Caki2 (cell line): ENCODE results near the gene XPA. TPM values are rescaled to one million over a fixed set of nuclear protein-coding genes. Genes with fewer than 3 reads are reported as not detected.
"Not testable (repeated sequence)": the region's sequence is repeated elsewhere in the genome, so short reads cannot be mapped to it uniquely, and the experiment has no call there.

Experiments used
- DNase-seq: peaks from one replicate; pipeline ENCODE4 v3.0.0-alpha.2; 2015; ENCODE audit warnings: low read depth
- in situ Hi-C: cut with HindIII; loops from 2 replicates; pipeline ENCODE4 v1.10.0; 2016; ENCODE audit warnings: low sequenced_read_pairs, low pct_unique_long_range_greater_than_20kb, mixed read lengths
- total RNA-seq: library from RNA; depleted of rRNA; stranded (reverse); fragments of >200 nt; shearing (Covaris generic); gene quantifications from 2 replicates; pipeline ENCODE4 v1.2.3, GENCODE V29; 2014; ENCODE audit warnings: low replicate concordance

The XPA gene
- total RNA-seq, 1 experiment from 2014 or later: 7.7 TPM

DNA sequence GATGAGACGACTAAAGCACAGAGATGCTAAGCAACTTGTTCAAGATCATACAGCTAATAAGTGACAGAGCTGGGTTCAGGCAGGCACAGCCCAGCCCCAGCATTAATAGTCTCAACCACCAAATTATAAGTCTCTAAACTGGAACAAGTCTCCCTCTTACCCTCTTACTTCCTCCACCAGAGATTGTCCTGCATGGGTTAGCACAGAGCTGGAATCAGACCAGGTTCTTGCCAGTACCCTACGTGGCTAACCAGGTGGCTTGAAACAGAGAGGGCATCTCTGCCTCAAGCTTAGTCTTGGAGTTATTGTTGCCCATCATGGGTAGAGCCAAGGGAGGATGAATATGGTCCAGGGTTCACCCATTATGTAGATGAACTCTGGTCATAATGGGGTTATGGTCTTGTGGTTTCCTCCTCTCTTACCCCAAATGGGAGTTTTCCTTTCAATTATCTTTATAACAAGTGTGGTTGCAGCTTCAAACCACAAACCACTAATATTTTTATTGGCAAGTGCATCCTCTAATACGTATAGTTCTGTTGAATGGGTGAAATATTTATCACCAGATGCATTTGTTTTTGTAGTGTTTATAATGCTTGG, 8.3 kb upstream of the XPA start:
- in situ Hi-C loops: no loop called here
- DNase-seq: peak; percentile 69

DNA sequence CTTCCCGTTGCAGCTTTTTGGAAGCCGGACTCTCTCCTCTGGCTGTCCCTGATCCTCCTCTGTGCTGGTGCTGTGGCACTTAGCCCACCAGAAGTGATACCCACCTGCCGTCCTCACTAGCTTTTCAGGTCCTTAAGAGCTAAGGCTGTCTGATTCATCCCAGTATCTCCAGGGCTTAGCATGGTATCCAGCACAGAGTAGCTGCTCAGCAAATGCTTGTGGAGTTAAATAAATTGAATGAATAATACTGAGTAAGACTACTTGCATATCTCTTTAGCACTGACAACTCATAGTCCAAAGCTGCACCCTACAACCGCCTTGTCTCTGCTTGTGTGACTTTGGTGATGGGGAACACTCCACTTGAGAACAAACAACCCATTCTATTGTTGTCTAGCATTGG, 7.7 kb upstream of the XPA start:
- in situ Hi-C loops: no loop called here
- no peak for DNase-seq

DNA sequence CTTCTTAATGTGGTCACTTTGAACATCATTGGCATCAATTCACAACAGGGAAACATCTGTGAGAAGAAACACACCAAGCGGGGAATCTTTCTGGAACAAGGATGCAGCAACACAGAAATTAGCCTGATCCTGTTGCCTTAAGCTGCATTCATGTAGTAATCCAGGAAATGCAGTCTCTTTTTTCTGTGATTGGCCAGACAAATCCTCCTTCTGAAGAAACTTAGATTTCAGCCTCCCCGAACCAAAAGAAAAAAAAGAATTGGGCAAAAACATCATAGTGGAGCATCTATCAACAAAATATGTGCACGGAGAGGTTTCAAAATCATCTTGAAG, 7.2 kb upstream of the XPA start:
- in situ Hi-C loops: no loop called here
- DNase-seq: no peak

DNA sequence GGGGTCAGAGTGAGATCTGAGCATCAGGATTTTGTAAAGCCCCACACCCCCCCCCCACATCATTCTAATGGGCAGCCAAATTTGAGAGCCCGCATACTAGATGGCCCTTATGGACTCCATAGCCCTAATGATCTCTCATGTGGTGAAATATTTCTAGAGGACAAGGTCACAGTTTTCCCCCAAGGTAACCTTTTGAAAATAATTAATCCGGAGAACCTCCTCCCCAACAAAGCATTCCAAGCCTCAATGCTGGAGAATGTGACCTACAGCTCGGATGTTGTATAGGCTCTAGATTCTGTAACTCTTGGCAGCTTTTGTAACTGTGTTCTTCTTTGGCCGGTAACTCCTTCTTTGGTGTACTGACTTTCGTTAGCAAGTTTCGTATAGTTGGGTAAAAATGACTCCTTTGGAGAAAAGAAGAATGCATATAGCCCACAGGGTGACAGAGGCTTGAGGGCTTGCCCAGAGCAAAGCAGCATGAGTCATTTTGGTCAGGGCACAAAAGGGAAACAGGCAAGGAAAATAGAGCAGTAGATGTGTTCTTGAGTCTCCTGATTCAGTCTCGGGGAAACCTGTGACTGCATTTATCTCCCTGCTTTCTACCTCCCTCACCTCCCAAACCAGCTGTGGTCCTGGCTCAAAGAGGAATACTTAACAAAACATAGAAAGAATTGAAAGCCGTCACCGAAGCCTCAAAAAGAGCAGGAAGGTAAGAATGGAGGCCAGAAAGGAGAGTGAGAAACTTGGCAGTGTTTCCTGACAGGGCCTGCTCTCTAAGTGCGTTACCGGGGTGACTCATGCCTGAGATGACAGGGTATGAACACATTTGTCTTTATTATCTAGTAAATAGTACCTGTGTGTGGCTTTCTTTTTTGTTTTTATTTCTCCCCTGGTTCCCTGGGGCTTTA, 6.6 kb upstream of the XPA start:
- in situ Hi-C loops: no loop called here
- DNase-seq: peak; percentile 84

DNA sequence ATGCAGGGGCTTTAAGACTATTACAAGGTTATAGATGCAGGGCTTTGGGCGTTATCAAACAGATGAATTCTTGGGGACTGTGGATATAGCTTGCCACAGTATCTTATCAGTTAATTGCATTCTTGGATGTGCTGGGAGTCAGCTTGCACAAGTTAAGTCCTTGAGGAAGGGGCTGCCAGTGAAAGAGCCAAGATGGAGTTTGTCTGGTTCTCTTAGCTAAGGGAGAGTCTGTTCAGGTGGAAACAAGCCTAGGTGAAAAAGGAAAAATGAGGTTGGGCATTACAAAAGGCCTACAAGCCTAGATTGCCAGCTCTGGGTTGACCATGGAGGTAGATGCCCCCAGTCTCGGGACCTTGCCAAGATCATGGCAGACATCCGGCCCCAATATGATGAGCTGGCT, 2.7 kb upstream of the XPA start:
- in situ Hi-C loops, DNase-seq: not testable (repeated sequence)

DNA sequence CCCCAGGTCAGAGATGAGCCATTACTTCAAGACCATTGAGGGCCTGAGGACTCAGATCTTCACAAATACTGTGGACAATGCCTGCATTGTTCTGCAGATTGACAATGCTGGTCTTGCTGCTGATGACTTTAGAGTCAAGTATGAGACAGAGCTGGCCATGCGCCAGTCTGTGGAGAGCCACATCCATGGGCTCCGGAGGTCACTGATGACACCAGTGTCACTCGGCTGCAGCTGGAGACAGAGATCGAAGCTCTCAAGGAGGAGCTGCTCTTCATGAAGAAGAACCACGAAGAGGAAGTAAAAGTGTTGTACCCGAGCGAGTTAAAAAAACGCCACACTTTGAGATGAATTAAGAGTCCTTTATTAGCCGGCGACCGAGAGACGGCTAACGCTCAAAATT, 2.1 kb upstream of the XPA start:
- in situ Hi-C loops, DNase-seq: not testable (repeated sequence)

DNA sequence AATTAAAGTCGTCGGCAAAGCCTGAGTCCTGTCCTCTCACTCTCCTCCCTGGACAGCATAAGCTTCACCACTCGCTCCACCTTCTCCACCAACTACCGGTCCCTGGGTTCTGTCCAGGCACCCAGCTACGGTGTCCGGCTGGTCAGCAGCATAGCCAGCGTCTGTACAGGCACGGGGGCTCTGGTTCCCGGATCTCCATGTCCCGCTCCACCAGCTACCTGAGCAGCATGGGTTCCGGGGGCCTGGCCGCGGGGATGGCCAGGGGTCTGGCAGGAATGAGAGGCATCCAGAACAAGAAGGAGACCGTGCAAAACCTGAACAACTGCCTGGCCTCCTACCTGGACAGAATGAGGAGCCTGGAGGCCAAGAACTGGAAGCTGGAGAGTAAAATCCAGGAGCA, 1.7 kb upstream of the XPA start:
- no peak for DNase-seq
- in situ Hi-C loops: no loop called here

DNA sequence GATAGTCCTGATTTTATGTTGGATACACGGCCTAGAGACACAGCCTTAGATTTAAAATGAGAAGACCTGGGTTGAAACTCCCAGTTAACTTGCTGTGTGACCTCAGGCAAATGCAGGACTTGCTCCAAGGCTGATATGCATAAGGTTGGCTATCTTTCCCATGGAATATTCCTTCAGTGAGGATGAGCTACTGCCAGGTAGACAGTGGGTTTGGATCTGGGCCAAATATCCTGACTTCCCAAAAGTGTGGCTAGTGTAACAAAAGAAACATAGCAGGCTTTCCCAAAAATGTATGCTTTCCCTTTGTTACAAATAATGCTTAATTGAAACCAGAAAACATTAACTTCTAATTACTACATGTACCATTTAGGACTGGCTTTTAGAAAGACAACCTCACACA, 697 bp upstream of the XPA start:
- in situ Hi-C loops: no loop called here

DNA sequence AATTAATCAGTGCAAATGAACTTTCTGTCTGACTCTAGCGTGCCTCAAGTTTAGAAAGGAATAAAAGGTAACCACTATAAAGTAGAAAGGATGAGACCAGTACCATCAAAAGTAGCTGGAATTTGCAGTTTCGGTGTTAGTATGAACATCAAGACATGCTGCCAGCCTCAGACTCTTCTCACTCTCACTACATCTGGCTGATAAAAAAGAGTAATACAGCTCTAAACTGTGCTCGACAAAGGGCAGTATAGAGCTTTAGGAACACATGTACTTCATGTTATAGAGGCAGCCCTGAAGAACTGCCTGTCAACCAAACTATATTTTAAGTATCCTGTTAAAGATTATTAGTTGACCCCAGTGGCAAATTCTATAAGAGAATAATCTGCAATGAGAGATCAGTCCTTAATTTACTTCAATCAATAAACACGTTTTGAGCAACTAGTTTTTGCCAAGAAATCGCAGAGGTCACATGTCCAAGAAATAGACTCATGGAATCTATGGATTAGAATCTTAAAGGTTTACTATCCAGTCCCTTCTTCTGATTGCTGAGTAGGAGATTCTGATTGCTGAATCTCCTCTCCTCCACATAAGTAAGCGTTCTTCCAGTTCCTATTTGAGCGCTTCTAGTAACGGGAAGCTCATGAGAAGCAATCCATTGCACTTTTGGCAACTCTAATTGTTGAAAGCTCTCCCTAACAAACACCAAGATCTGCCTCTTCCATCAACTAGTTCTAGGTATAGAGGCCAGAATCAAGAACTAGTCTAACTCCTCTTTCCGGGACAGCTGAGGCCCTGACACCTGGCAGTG, 941 bp downstream of the XPA start:
- DNase-seq: no peak
- in situ Hi-C loops: no loop called here

More for the DNA sequence above, 697 bp upstream of the XPA start:
- no peak for DNase-seq

DNA sequence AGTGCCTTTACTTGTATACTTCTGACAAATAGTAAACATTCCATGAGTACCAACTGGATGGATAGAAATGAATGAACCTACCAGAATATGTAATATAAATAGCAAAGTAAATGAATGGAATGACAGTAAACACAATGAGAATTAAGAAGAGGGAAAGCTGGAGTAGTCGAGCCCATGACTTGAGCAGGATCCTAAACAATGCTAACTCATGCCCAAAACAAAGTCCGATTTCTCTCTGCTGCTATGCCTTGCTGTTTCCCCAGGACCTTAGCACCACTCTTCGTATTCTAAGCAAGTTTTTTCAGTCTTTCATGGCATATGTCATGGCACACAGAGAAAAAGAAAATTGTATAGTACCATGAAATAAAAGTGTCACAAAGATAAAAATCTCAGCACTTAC, 1.8 kb downstream of the XPA start:
- DNase-seq: no peak
- in situ Hi-C loops: no loop called here

DNA sequence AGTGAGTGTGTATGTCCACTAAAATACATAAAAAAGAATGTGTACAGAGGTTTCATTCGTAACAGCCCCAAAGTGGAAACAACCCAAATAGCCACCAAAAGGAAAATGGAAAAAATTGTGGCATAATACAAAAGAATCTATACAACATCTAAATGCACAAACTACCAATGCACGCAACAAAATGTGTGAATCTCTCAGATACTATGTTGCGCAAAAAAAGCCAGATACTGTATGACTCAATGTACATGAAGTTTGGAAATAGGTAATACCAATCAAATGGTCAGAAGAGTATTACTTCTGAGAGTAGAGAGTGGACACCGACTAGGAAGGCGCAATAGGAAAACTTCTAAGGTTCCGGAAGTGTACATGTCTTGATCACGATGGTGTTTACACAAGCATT, 2.4 kb downstream of the XPA start:
- in situ Hi-C loops: no loop called here
- DNase-seq: no peak

DNA sequence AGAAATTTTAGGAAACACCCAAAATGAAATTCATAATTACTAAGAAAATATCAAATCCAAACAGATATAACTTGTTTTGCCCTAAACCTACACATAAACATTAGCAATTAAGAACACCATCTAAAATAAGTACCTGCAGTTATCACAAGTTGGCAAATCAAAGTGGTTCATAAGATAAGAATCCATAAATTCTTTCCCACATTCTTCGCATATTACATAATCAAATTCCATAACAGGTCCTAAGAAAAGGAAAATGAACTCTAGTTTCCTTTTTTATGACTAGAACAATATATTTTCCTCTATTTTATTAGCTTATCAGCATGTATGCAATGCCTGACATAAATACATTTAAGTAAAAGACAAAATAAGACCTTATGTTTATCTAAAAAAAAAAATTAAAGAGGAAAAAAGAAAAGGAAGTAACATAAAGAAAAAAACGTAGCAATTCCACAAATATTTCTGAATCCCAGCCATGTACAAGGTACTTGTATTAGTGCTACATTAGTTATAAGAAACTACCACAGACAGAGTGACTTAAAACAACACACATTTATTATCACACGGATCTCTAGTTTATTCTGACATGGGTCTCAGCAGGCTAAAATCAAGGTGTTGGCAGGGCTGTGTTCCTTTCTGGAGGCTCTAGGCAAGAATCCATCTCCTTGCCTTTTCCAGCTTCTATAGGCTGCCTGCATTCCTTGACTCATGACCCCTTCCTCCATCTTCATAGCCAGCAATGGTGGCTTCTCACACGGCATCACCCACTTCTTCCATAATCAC, 7.5 kb downstream of the XPA start:
- in situ Hi-C loops: no loop called here
- DNase-seq: no peak

DNA sequence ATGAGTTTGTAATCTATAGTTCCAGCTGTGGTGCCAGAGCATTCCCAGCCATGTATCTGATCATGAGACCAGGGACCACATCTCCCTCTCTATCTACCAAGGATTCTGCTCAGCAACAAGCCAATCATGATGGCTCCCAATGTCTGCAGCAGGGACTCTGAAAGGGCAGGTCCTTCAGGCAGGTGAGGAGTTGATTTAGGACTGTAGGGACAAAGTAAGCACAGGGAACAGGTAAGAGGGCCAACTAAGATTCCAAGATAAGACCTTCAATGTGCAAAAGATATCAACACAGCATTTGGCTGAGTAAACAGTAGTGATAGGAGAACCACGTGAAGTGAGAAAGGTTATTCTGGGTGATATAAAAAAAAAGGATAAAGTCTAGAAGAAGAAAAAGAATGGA, 8.5 kb downstream of the XPA start:
- in situ Hi-C loops: no loop called here
- DNase-seq: no peak

DNA sequence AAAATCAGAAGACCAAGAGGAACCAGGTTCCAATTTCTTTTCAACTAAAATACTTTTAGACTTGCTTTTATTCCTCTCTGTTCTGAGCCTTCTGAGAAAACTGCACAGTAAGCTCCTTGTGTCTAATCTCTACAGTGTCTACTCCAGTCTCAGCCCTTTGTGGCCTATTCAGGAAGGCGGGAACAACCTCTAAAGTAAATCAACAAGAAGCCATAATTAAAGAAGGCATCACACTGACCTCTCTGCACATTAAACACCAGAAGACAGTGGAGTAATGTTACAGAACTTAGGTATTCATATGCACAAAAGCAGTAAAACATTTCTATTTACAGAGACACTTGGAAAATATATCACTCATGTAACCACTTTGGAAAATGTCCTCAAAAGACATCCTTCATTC, 14.9 kb downstream of the XPA start:
- no peak for DNase-seq
- in situ Hi-C loops: no loop called here

DNA sequence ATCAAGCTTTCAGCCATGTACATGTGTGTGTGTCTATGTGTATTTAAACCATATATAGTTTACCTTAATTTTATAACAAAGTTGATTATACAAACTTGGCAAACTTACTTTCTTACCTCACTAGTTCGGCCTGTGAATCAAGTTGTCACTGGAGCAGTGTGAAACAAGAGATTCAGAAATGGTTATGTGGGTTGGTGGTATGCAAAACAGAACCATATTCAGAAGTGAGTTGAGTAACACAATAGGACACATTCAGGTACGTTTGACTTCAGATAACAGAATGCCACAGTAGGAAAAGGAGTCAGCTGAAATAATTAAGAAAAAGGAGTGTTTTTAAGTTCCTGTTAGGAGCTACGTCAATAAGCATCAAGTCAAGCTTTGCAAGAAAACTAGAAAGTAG, 21.5 kb downstream of the XPA start:
- in situ Hi-C loops: no loop called here

DNA sequence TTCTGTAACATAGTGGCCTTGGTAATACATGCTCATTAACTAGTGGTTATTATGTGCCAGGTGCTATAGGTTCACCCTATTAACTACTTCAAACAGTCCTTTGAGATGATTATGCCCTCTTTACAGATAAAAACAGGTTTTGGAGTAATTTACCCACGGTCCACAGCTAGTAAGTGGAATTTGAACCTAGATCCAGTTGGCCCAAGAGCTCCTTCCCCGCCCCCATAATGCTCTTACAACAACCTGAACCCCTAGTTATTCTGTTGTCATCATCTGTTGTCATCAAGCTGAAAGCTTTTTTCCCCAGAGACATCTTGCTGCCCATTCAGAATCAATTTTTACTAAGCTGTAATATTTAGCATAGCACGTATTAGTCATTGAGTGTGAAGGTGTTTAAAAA, 23.2 kb downstream of the XPA start:
- in situ Hi-C loops: no loop called here
- no peak for DNase-seq

More for the DNA sequence above, 21.5 kb downstream of the XPA start:
- DNase-seq: no peak

DNA sequence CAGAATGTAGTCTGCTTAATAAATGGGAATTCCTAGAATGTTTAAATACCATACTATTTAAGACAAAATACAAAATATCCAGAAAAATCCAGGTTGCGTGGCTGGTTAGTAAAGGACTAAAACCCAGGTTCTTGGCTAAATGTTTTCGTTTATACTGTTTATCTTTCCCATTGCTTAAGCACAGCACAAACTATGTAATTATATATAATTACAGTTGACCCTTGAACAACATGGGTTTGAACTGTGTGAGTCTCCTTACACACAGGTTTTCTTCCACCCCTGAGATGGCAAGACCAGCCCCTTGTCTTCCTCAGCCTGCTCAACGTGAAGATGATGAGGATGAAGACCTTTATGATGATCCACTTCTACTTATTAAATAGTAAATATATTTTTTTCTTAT, 24.7 kb downstream of the XPA start:
- in situ Hi-C loops: no loop called here
- DNase-seq: no peak

DNA sequence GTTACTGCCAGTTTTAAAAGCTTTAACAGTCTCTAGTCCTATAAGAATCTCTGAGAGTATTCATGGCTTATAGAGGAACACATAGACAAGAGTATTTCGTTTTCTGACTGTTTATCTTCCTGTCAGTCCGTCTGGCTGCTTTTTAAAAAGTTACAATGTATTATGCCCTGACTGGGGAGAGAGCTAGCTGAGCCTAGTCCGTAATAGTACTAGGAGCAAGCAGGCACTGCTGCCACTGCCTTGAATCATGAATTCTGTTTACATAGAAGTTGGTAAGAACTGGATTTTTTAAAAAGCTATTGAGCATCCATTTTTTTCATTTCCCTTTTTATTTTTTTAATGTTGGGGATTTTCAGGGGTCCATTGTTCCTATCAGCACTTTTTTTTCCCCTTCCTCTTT, 26.6 kb downstream of the XPA start:
- in situ Hi-C loops: no loop called here
- DNase-seq: no peak

DNA sequence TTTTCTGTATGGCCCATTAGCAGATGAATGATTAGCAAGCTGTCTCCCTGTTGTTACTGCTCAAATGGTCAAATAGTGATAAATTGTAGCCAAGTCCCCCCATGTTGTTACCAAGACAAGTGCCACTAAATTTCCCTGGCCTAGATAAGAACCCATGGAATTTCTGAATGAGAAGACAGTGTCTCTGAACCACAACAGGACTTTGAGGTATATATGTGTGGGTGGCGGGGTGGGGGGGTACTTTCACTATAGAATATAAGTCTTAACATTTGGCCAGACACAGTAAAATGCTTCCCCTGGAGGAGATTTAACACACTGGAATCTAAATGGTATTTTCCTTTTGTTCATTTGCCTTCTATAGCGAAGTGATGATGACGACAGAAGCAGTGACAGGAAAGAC, 28.7 kb downstream of the XPA start:
- DNase-seq: no peak
- in situ Hi-C loops: no loop called here
